ENCODE measurements around the gene AMY2A. TPM values are rescaled to one million over a fixed set of nuclear protein-coding genes. Genes with fewer than 3 reads are reported as not detected.
"Not testable (repeated sequence)": the region's sequence is repeated elsewhere in the genome, so short reads cannot be mapped to it uniquely, and the experiment has no call there.

The AMY2A gene
- total RNA-seq: not detected

DNA sequence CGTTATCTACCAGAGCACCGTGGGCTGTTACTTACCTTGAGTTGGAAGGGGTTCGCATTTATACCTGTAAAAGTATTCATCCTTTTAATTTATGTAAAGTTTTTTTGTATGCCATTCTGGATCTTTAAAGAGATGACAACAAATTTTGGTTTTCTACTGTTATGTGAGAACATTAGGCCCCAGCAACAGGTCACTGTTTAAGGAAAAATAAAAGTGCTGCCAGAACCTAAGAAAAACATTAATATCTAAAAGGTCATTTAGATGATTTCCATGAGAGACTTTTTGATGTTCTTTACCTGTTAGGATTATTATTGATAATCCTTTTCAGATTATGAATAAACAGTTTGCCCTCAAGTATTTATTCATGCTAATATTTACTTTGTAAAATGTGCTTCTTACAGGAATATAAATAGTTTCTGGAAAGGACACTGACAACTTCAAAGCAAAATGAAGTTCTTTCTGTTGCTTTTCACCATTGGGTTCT lies at the start of gene AMY2A:
Gene AMY2A (plus strand): TSS at position 434 of the 484 bp plus-strand sequence. CDS start 14 bp downstream, at position 448.
- H3K9me3 Mint-ChIP-seq: not testable (repeated sequence)

DNA sequence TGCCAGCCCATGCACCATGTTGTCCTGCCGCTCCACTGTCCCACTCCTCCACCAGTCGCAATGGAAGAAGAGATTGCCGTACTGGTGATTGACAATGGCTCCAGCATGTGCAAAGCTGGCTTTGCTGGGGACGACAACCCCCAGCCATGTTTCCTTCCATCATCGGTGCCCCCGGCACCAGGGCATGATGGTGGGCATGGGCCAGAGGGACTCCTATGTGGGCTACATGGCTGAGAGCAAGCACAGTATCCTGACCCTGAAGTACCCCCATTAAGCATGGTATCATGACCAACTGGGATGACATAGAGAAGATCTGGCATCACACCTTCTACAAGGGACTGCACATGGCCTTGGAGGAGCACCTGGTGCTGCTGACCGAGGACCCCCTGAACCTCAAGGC lies 47.7 kb upstream of the AMY2A start:
- Mint-ChIP-seq H3K36me3 (ENCODE audit: low read depth) (no peaks in the 10 kb centered on the region), H3K27ac (no peak overlapping the region), H3K4me1 (no peaks in the 10 kb centered on the region), H3K27me3 (no peaks in the 10 kb centered on the region), H3K9me3 (no peaks in the 10 kb centered on the region), H3K4me3 (no peak overlapping the region)
- ChIA-PET CTCF (no interaction called here), POLR2A (no interaction called here)
- no peak for DNase-seq

More for the DNA sequence above, at the start of gene AMY2A:
- POLR2A ChIA-PET; H3K4me1 Mint-ChIP-seq; H3K4me3 Mint-ChIP-seq; H3K27me3 Mint-ChIP-seq; DNase-seq; H3K36me3 Mint-ChIP-seq (ENCODE audit: low read depth); CTCF ChIA-PET; H3K27ac Mint-ChIP-seq: not testable (repeated sequence)

DNA sequence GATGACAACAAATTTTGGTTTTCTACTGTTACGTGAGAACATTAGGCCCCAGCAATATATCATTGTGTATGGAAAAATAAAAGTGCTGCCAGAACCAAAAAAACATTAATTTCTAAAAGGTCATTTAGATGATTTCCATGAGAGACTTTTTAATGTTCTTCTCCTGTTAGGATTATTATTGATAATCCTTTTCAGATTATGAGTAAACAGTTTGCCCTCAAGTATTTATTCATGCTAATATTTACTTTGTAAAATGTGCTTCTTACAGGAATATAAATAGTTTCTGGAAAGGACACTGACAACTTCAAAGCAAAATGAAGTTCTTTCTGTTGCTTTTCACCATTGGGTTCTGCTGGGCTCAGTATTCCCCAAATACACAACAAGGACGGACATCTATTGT lies 45.9 kb upstream of the AMY2A start, which contains the start of gene AMY2B:
Gene AMY2B (plus strand): TSS at position 301 of the 400 bp plus-strand sequence. CDS start 14 bp downstream, at position 315.
- H3K4me1 Mint-ChIP-seq; H3K27me3 Mint-ChIP-seq; H3K9me3 Mint-ChIP-seq; H3K36me3 Mint-ChIP-seq (ENCODE audit: low read depth); H3K4me3 Mint-ChIP-seq; DNase-seq; CTCF ChIA-PET; POLR2A ChIA-PET; H3K27ac Mint-ChIP-seq: not testable (repeated sequence)

DNA sequence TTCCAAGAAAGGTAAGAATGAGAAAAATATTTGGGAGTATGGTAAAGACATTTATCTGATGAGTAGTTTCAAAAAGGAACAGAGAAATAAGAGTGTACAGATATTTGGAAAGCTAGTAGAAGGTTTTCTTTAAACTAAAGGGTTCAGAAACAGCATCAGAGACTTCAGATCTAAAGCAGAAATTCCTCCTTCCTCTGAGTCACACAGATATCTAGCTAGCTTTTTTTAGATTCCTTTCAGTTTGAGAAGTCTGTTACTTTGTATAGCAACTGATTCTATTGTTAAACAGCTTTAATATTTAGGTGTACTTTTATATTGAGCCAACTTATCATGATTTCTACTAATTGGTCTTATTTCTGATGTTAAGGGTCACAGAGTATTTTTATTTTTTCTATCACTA lies 41.2 kb upstream of the AMY2A start:
- H3K9me3 Mint-ChIP-seq: no peaks in the 10 kb centered on the region
- H3K4me3 Mint-ChIP-seq: no peak overlapping the region
- no peak for DNase-seq
- no peaks in the 10 kb centered on the region for H3K4me1 Mint-ChIP-seq
- ChIA-PET CTCF (no interaction called here), POLR2A (no interaction called here)
- no peaks in the 10 kb centered on the region for H3K36me3 Mint-ChIP-seq (ENCODE audit: low read depth)
- H3K27me3 Mint-ChIP-seq: no peaks in the 10 kb centered on the region
- no peak overlapping the region for H3K27ac Mint-ChIP-seq

DNA sequence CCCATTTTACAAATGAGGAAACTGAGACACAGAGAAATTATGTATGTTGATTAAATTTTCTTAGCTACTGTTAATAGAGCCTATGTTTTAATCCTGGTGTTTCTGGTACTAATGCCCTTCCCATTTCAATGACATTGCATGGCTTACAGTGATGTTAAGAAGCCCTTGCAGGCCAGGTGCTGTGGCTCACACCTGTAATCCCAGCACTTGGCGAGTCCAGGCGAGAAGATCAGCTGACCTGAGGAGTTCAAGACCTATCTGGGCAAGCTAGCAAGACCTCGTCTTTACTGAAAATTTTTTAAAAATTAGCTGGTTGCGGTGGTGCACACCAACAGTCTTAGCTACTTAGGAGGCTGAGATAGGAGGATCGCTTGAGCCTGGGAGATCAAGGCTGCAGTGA lies 40.4 kb upstream of the AMY2A start:
- DNase-seq; H3K4me3 Mint-ChIP-seq; H3K4me1 Mint-ChIP-seq; H3K9me3 Mint-ChIP-seq; CTCF ChIA-PET; H3K27me3 Mint-ChIP-seq; POLR2A ChIA-PET; H3K36me3 Mint-ChIP-seq (ENCODE audit: low read depth); H3K27ac Mint-ChIP-seq: not testable (repeated sequence)

DNA sequence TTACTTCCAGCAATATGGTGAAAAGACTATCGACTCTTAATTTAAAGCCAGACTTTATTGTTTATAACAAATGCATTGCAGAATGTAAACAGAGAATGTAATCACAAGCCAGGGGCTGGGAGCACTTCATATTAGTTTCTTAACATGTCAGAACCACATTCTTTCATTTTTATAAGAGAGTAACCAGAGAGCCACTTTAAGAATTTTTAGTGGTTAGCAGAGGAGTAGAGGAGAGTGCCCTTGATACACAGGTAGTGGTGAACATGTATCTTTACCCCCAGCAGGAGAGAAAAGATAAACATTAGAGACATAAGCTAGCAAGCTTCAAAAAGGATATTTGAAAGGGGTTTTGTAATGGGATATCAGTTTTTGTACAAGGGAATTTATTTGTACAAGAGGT lies 34.8 kb upstream of the AMY2A start:
- ChIA-PET POLR2A (no interaction called here), CTCF (no interaction called here)
- Mint-ChIP-seq H3K27ac (no peak overlapping the region), H3K4me1 (no peaks in the 10 kb centered on the region), H3K36me3 (ENCODE audit: low read depth) (no peaks in the 10 kb centered on the region), H3K9me3 (peaks cover under 1% of the 10 kb centered on the region), H3K27me3 (no peaks in the 10 kb centered on the region), H3K4me3 (no peak overlapping the region)
- no peak for DNase-seq

DNA sequence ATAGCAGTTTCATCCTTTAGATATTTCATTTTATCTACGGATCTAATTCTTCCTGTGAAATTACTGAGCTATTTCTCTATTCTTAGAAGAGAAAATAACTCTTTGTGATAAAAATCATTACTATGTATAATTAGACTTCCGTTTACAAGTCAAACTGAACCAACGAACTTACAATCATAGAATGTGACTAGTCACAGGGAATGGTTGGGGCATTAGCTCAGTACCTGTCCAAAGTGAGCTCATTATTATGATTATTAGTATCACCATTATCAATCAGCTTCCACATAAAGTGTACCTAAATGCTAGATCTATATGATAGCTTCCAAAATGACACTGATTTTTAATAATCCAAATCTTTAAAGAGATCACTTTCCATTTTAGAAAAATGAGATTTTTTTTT lies 33.3 kb upstream of the AMY2A start:
- POLR2A ChIA-PET: no interaction called here

DNA sequence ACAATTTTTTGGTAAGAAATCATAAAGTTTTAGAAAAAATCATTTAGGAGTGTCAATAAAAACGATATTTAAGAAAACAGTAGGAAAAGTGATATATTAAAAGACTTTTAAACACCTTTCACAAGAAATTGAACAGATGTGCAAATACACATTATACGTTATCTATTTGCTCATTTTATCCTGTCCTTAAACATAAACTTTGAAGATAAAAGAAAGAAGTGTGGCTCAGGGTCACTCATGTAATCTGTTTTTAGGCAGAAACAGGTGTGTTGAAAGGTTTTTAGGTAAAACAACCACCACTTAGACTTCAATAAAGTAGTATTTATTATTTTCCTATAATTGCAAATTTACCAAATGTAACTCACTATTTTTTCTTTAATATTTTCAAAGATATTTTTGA lies 32.7 kb upstream of the AMY2A start:
- no peak overlapping the region for H3K4me3 Mint-ChIP-seq
- no peaks in the 10 kb centered on the region for H3K4me1 Mint-ChIP-seq
- H3K27ac Mint-ChIP-seq: no peak overlapping the region
- H3K27me3 Mint-ChIP-seq: no peaks in the 10 kb centered on the region
- no peak for DNase-seq
- H3K36me3 Mint-ChIP-seq (ENCODE audit: low read depth): no peaks in the 10 kb centered on the region
- ChIA-PET POLR2A (no interaction called here), CTCF (no interaction called here)
- peaks cover 3% of the 10 kb centered on the region for H3K9me3 Mint-ChIP-seq

More for the DNA sequence above, 33.3 kb upstream of the AMY2A start:
- no peak for DNase-seq
- no peak overlapping the region for H3K27ac Mint-ChIP-seq
- CTCF ChIA-PET: no interaction called here
- H3K27me3 Mint-ChIP-seq: no peaks in the 10 kb centered on the region
- peaks cover 3% of the 10 kb centered on the region for H3K9me3 Mint-ChIP-seq
- no peaks in the 10 kb centered on the region for H3K4me1 Mint-ChIP-seq
- no peaks in the 10 kb centered on the region for H3K36me3 Mint-ChIP-seq (ENCODE audit: low read depth)
- H3K4me3 Mint-ChIP-seq: no peak overlapping the region

DNA sequence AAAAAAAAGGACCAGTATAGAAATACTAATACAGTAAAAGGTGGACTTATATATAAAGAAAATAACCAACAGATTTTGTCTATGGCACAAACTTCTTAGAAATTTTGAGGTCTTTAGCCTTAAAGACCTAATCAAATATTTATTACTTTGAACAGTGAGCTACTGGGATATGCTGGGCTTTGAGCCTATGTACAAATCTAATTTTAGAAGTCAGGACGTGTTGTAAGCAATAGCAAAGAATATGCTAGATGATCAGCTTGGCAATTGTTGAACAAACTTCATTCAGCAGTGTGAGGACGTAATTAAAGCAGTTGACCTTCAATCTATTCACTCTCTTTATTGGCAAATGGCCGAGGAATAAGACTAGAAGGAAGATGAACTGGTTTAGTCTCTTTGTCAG lies 14.5 kb upstream of the AMY2A start:
- H3K9me3 Mint-ChIP-seq; H3K27me3 Mint-ChIP-seq; H3K4me3 Mint-ChIP-seq; POLR2A ChIA-PET; H3K36me3 Mint-ChIP-seq (ENCODE audit: low read depth); H3K27ac Mint-ChIP-seq; CTCF ChIA-PET; DNase-seq; H3K4me1 Mint-ChIP-seq: not testable (repeated sequence)

DNA sequence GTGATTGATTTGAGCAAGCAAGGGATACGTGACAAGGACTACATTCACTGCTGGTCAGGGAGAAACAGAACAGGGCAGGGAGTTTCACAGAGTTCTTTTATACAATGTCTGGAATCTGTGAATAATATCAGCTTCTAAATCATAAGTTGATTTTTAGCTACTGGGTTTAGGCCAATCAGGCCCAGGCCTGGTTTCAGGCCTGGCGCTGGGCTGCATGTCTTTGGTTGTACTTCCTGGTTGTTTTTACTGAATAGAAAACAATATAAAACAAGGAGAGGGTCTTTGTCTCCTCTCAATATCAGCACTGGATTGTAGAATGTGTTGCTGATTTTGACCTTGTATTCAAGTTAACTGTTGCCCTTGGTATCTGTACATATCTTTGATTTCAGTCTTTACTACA lies 865 bp upstream of the AMY2A start:
- H3K4me3 Mint-ChIP-seq: no peak overlapping the region
- POLR2A ChIA-PET: no interaction called here

DNA sequence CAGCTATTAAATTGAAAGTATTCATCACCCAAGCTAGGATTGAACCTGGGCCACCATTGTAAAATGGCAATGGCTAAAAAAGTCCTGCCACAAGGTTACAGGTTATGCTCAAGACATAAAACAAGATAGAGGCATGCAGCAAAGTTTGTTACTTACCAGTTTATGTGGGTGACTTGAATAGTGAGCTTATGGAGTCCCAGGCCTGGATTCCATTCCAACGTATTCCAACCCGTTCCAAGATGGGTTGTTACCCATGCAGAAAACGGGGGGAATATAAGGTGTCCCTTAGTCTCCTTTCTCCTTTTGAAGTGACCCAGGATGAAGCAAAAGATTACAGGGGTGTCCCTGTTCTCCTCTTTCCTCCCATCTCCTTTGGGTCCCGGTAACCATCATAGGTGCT lies 10.2 kb downstream of the AMY2A start:
- H3K9me3 Mint-ChIP-seq; H3K27ac Mint-ChIP-seq; POLR2A ChIA-PET; H3K4me1 Mint-ChIP-seq; H3K4me3 Mint-ChIP-seq; H3K27me3 Mint-ChIP-seq; CTCF ChIA-PET; H3K36me3 Mint-ChIP-seq (ENCODE audit: low read depth); DNase-seq: not testable (repeated sequence)

More for the DNA sequence above, 865 bp upstream of the AMY2A start:
- Mint-ChIP-seq H3K27ac (no peak overlapping the region), H3K36me3 (ENCODE audit: low read depth) (no peaks in the 10 kb centered on the region), H3K9me3 (no peaks in the 10 kb centered on the region), H3K27me3 (no peaks in the 10 kb centered on the region), H3K4me1 (no peaks in the 10 kb centered on the region)
- CTCF ChIA-PET: no interaction called here
- no peak for DNase-seq

DNA sequence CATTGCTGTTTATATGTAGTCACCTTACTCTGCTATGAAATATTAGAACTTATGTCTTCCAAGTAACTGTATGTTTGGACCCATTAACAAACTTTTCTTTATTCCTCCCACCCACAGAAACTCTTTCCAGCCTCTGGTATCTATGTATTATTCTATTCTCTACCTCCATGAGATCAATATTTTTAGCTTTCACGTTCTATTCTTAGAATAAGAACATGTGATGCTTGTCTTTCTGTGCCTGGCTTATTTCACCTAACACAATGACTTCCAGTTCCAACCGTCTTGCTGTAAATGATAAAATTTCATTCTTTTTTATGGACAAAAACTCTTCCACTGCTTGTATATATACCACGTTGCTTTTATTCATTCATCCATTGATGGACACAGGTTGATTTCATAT lies 24.0 kb downstream of the AMY2A start:
- H3K36me3 Mint-ChIP-seq (ENCODE audit: low read depth); CTCF ChIA-PET; H3K9me3 Mint-ChIP-seq; H3K4me3 Mint-ChIP-seq; H3K27me3 Mint-ChIP-seq; H3K27ac Mint-ChIP-seq; POLR2A ChIA-PET; DNase-seq; H3K4me1 Mint-ChIP-seq: not testable (repeated sequence)

DNA sequence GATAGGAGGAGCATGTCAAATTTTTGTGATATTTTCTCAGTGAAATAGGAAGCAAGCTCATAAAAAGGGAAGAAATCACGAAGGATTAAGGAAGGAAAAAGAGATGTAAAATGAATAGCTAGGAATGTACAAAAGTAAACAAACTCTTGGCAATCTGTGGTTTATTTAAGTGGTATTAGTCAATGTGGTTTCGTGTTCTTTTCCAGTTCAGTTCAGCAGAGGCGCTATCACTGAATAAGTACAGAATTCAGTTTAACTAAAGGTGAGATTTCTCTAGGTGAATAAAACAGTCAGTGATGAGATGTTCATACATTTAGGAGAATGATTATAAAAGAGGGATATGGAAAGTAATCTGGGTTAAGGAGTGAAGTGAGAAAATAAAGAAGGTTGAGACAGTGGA lies 26.7 kb downstream of the AMY2A start:
- POLR2A ChIA-PET; CTCF ChIA-PET; H3K4me1 Mint-ChIP-seq; H3K27ac Mint-ChIP-seq; DNase-seq; H3K9me3 Mint-ChIP-seq; H3K4me3 Mint-ChIP-seq; H3K36me3 Mint-ChIP-seq (ENCODE audit: low read depth); H3K27me3 Mint-ChIP-seq: not testable (repeated sequence)

DNA sequence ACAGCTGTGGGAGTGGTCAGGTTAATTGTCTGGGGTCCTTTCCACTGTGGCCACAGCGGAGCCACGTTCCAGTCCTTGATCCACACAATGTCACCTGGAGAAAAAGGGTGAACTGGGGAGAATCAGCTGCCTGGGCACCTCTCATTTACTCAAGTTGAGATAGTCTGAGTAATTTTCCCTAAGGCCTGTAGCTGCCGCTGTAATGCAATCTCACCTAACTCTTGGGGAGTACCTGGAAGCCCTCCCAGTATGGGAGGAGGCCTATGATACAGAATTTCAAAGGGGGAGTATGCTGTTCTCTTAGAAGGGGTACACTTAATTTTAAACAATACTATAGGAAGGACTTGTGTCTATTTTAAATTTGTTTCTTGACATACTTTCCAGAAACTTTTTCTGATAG lies 33.1 kb downstream of the AMY2A start:
- POLR2A ChIA-PET, DNase-seq: not testable (repeated sequence)

DNA sequence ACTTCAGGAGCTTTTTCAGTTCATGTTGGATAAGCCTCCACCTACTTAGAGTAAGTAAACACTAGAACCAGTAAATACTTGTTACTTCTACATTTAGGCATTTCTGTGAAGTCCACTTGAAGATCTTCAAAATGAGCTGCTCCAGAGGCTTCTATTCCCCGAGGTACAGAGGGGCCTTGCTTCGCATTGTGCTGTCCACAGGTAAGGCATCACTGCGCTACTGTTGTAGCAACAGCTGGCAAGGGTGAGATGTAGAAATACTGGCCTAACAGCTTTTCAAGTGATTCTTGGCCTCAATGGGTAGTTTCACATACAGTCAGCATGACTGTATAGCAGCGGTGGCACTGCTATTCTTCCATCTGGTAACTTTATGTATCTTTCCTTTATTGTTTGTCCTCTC lies 33.7 kb downstream of the AMY2A start:
- CTCF ChIA-PET; H3K27me3 Mint-ChIP-seq; H3K36me3 Mint-ChIP-seq (ENCODE audit: low read depth); H3K9me3 Mint-ChIP-seq; H3K27ac Mint-ChIP-seq; H3K4me1 Mint-ChIP-seq; H3K4me3 Mint-ChIP-seq; POLR2A ChIA-PET; DNase-seq: not testable (repeated sequence)

More for the DNA sequence above, 33.1 kb downstream of the AMY2A start:
- H3K27ac Mint-ChIP-seq; H3K36me3 Mint-ChIP-seq (ENCODE audit: low read depth); H3K9me3 Mint-ChIP-seq; H3K27me3 Mint-ChIP-seq; CTCF ChIA-PET; H3K4me1 Mint-ChIP-seq; H3K4me3 Mint-ChIP-seq: not testable (repeated sequence)

Measured in activated CD4-positive, alpha-beta T cell treated with anti-CD3 and anti-CD28 coated beads, Interleukin-2, amount 10 ng/mL, durations not matched to agents 7 days and 5 days (primary cell).